ENCODE results near the gene TMEM273. TPM values are rescaled to one million over a fixed set of nuclear protein-coding genes. Genes with fewer than 3 reads are reported as not detected.
"Not testable (repeated sequence)": the region's sequence is repeated elsewhere in the genome, so short reads cannot be mapped to it uniquely, and the experiment has no call there.

The TMEM273 gene
- total RNA-seq, 6 experiments from 2014 or later: 0.86 to 5.3 (median 2.3) TPM

DNA sequence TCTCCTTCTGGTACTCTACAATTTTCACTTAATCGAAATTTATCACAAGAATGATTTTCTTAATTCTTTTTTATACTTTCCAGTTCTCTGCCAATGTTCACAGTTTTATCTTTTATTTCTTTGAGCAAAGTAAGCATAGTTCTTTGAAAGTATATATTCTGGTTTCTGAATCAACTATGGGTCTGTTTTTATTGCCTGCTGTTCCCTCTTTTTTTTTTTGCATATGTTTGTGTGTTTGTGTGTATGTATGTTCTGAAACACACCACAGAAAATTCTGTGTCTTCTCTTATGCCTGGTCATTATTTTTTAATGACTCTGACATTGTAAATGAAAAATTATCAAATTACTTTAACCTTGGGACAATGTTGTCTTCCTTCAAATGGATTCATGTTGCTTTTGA, 15.9 kb upstream of the TMEM273 start:
- TF ChIP-seq CTCF (IDR thresholded peaks at IDR 0.05) (no peak), POLR2A (IDR thresholded peaks at IDR 0.05) (no peak)
- Histone ChIP-seq H3K4me3 (no peak overlapping the region), H3K27me3 (no peaks in the 10 kb centered on the region), H3K27ac (no peak overlapping the region), H3K9me3 (no peaks in the 10 kb centered on the region), H3K36me3 (no peaks in the 10 kb centered on the region), H3K4me1 (no peaks in the 10 kb centered on the region)
- WGBS (ENCODE audit: insufficient coverage, low coverage, low lambda C conversion rate, missing lambda C conversion rate): 29% methylated on average over 1 of the region's 1 CpG
- ATAC-seq: no peak
- no peak for DNase-seq
- intact Hi-C loops (cut with DNase I): no loop called here

DNA sequence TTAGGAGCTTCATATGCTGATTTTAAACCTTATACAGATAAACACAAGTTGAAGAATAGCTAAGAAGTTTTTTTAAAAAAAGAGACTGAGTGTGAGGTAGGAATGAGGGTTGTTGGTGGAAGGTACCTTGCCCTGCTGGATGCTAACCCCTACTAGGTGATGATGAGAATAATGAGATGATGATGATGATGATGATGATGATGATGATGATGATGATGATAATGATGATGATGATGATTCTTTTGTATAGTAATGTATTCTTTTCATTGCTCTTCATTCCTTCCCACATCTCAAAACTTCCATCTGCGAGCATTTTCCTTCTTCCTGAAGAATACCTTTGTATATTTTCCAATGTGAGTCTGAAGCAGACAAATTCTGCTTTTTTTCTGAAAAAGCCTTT, 14.1 kb upstream of the TMEM273 start:
- WGBS (ENCODE audit: insufficient coverage, low coverage, low lambda C conversion rate, missing lambda C conversion rate): 90% methylated on average over 1 of the region's 1 CpG
- no peak overlapping the region for H3K4me3 ChIP-seq
- H3K27me3 ChIP-seq: no peaks in the 10 kb centered on the region
- intact Hi-C loops (cut with DNase I): no loop called here
- no peak overlapping the region for H3K27ac ChIP-seq
- no peak for TF ChIP-seq POLR2A (IDR thresholded peaks at IDR 0.05)
- no peak for TF ChIP-seq CTCF (IDR thresholded peaks at IDR 0.05)
- H3K36me3 ChIP-seq: no peaks in the 10 kb centered on the region
- H3K9me3 ChIP-seq: no peaks in the 10 kb centered on the region
- no peaks in the 10 kb centered on the region for H3K4me1 ChIP-seq
- ATAC-seq (no peak), DNase-seq (no peak)

GRCh38 chr10:49200854-49201253, 12.7 kb upstream of the TMEM273 start:
- Histone ChIP-seq H3K9me3 (no peaks in the 10 kb centered on the region), H3K4me3 (no peak overlapping the region), H3K4me1 (no peaks in the 10 kb centered on the region), H3K27me3 (no peaks in the 10 kb centered on the region), H3K27ac (no peak overlapping the region), H3K36me3 (no peaks in the 10 kb centered on the region)
- intact Hi-C loops (cut with DNase I): no loop called here
- no peak for TF ChIP-seq POLR2A (IDR thresholded peaks at IDR 0.05)
- no peak for TF ChIP-seq CTCF (IDR thresholded peaks at IDR 0.05)
- ATAC-seq: no peak
- 21% methylated on average over 2 of the region's 2 CpGs for WGBS (ENCODE audit: insufficient coverage, low coverage, low lambda C conversion rate, missing lambda C conversion rate)
- no peak for DNase-seq

- no peaks in the 10 kb centered on the region for H3K36me3 ChIP-seq
- H3K27ac ChIP-seq: no peak overlapping the region
- no peak overlapping the region for H3K4me3 ChIP-seq
- no peaks in the 10 kb centered on the region for H3K9me3 ChIP-seq
- no peak for DNase-seq
- intact Hi-C loops (cut with DNase I): no loop called here
- no peaks in the 10 kb centered on the region for H3K27me3 ChIP-seq
- ATAC-seq: no peak
- no peak for TF ChIP-seq CTCF (IDR thresholded peaks at IDR 0.05)
- no peak for TF ChIP-seq POLR2A (IDR thresholded peaks at IDR 0.05)
- no peaks in the 10 kb centered on the region for H3K4me1 ChIP-seq
- 71% methylated on average over 6 of the region's 6 CpGs for WGBS (ENCODE audit: insufficient coverage, low coverage, low lambda C conversion rate, missing lambda C conversion rate)
These were observed 9.0 kb upstream of the TMEM273 start for GRCh38 chr10:49197171-49197570.

DNA sequence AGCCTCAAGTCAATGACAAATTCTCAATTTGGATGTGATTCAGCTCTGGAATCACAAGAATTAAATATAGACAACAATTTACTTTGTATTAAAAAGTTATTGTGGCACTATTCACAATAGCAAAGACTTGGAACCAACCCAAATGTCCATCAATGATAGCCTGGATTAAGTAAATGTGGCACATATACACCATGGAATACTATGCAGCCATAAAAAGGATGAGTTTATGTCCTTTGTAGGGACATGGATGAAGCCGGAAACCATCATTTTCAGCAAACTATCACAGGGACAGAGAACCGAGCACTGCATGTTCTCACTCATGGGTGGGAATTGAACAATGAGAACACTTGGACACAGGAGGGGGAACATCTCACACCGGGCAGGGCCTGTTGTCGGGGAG, 7.7 kb upstream of the TMEM273 start:
- H3K4me1 ChIP-seq; H3K27me3 ChIP-seq; intact Hi-C loops (cut with DNase I); H3K9me3 ChIP-seq; ATAC-seq; DNase-seq; H3K27ac ChIP-seq; H3K36me3 ChIP-seq; H3K4me3 ChIP-seq: not testable (repeated sequence)
- WGBS (ENCODE audit: insufficient coverage, low coverage, low lambda C conversion rate, missing lambda C conversion rate): 74% methylated on average over 4 of the region's 4 CpGs
